ENCODE data around the gene FBXW11. TPM values are rescaled to one million over a fixed set of nuclear protein-coding genes. Genes with fewer than 3 reads are reported as not detected.
"Not testable (repeated sequence)": the region's sequence is repeated elsewhere in the genome, so short reads cannot be mapped to it uniquely, and the experiment has no call there.

Gene FBXW11
- total and polyA plus RNA-seq, 2 donors (not counting 1 experiment from before 2014, with no cell fraction given): 19.7 to 62.4 TPM

DNA sequence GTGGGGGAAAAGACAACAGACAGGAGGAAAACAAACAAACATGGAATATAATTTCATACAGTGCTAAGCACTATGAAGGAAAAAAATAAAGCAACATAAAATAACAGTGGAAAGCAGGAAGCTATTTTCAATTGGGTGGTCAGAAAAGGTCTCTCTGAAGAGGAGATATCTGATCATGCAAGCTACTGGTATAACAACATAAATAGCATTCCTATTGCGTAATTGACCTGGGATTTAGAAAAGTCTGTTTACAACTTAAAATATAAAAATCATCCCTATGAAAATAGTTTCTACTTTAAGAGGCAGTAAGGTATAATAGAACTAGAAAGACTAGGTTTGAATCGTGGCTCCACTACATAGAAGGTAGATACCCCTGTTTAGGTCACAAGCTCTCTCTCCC lies 61.4 kb downstream of the FBXW11 start:
- no peaks in the 10 kb centered on the region for H3K27me3 ChIP-seq (replicated peaks in 1 of 4; ENCODE audit: control extremely low read depth in 1 of 4, control insufficient read depth in 3 of 4, insufficient read depth in 4 of 4, low read length in 3 of 4)
- H3K4me2 ChIP-seq (replicated peaks; ENCODE audit: low read depth, low read length, poor library complexity, severe bottlenecking): no peak overlapping the region
- peaks cover 85% of the 10 kb centered on the region for H3K79me2 ChIP-seq (ENCODE audit: control insufficient read depth, insufficient read depth, low read length)
- peaks cover 59% of the 10 kb centered on the region for H3K4me1 Mint-ChIP-seq
- H3K4me3 ChIP-seq (ENCODE audit: control extremely low read depth in 1 of 5, extremely low read depth in 1 of 5, insufficient read depth in 1 of 5, low read depth in 2 of 5, low read length in 4 of 5): no peak overlapping the region
- CTCF ChIA-PET: interaction anchor here (0.8 to 1.3 kb wide), 2 partner anchors 9 to 22 kb away, joined by 3 to 4 read pairs; no protein-coding TSS in a partner anchor
- peaks cover 0 to 4% of the 10 kb centered on the region in 2 experiments for H3K36me3 ChIP-seq (replicated peaks in 1 of 2; ENCODE audit: control extremely low read depth in 1 of 2, control insufficient read depth in 1 of 2, extremely low read depth in 1 of 2, insufficient read depth in 2 of 2, low read length in 1 of 2)
- H3K27ac ChIP-seq (ENCODE audit: low read length in 2 of 2): no peak overlapping the region
- no peak overlapping the region for H3K27ac Mint-ChIP-seq
- H3K9me3 Mint-ChIP-seq (ENCODE audit: insufficient read depth): no peaks in the 10 kb centered on the region
- DNase-seq (no peak), ATAC-seq (ENCODE audit: low read depth) (no peak)
- peaks cover 49% of the 10 kb centered on the region for H4K20me1 ChIP-seq (ENCODE audit: control insufficient read depth, insufficient read depth, low read length, poor library complexity, severe bottlenecking)
- no peak overlapping the region for H2AFZ ChIP-seq (ENCODE audit: insufficient read depth, low read depth, low read length, poor library complexity, severe bottlenecking)
- no peaks in the 10 kb centered on the region for H3K9me3 ChIP-seq (ENCODE audit: control extremely low read depth in 1 of 3, control insufficient read depth in 2 of 3, insufficient read depth in 1 of 3, low read length in 2 of 3)
- H3K4me3 Mint-ChIP-seq: no peak overlapping the region
- POLR2A ChIA-PET: no interaction called here
- TF ChIP-seq, protein P1, sequence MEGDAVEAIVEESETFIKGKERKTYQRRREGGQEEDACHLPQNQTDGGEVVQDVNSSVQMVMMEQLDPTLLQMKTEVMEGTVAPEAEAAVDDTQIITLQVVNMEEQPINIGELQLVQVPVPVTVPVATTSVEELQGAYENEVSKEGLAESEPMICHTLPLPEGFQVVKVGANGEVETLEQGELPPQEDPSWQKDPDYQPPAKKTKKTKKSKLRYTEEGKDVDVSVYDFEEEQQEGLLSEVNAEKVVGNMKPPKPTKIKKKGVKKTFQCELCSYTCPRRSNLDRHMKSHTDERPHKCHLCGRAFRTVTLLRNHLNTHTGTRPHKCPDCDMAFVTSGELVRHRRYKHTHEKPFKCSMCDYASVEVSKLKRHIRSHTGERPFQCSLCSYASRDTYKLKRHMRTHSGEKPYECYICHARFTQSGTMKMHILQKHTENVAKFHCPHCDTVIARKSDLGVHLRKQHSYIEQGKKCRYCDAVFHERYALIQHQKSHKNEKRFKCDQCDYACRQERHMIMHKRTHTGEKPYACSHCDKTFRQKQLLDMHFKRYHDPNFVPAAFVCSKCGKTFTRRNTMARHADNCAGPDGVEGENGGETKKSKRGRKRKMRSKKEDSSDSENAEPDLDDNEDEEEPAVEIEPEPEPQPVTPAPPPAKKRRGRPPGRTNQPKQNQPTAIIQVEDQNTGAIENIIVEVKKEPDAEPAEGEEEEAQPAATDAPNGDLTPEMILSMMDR (IDR thresholded peaks at IDR 0.05): no peak
- TF ChIP-seq EZH2 (IDR thresholded peaks at IDR 0.05; ENCODE audit: borderline replicate concordance, insufficient read depth, low read depth, low read length, poor library complexity, severe bottlenecking): no peak
- intact Hi-C loops (cut with micrococcal nuclease): no loop called here
- peaks cover 11 to 12% of the 10 kb centered on the region in 2 donors for H3K4me1 ChIP-seq (ENCODE audit: control insufficient read depth in 2 of 2, insufficient read depth in 2 of 2, low read length in 2 of 2)
- no peaks in the 10 kb centered on the region for H3K27me3 Mint-ChIP-seq
- no CpG with 5 or more reads among the region's 2 CpGs for WGBS (ENCODE audit: insufficient coverage)
- no peak overlapping the region for H3K9ac ChIP-seq (ENCODE audit: low read length)

DNA sequence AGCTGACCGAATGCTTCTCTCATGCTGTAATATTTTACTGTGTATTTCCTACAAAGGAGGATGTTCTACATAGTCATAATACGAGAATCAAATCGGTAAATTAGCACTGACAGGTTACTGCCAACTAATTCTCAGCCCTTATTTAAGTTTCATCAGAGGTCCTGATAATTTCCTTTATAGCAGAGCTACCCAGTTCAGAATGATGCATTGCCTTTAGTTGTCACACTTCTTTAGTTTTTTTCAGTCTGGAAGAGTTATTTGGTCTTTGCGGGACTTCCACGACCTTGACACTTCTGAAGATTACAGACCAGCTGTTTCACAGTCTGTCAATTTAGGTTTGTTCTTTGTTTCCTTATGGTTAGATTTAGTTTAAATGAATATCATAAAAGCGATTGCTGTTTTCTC lies 64.3 kb downstream of the FBXW11 start:
- H3K4me1 ChIP-seq (ENCODE audit: control insufficient read depth in 2 of 2, insufficient read depth in 2 of 2, low read length in 2 of 2): peaks cover 4 to 11% of the 10 kb centered on the region in 2 donors
- peaks cover 83% of the 10 kb centered on the region for H3K79me2 ChIP-seq (ENCODE audit: control insufficient read depth, insufficient read depth, low read length)
- intact Hi-C loops (cut with micrococcal nuclease); H3K27ac Mint-ChIP-seq; H3K36me3 ChIP-seq (replicated peaks in 1 of 2; ENCODE audit: control extremely low read depth in 1 of 2, control insufficient read depth in 1 of 2, extremely low read depth in 1 of 2, insufficient read depth in 2 of 2, low read length in 1 of 2); DNase-seq; H3K9me3 ChIP-seq (ENCODE audit: control extremely low read depth in 1 of 3, control insufficient read depth in 2 of 3, insufficient read depth in 1 of 3, low read length in 2 of 3); H3K9me3 Mint-ChIP-seq (ENCODE audit: insufficient read depth); H3K27me3 Mint-ChIP-seq; H2AFZ ChIP-seq (ENCODE audit: insufficient read depth, low read depth, low read length, poor library complexity, severe bottlenecking); CTCF ChIA-PET; H3K4me3 Mint-ChIP-seq; H3K4me2 ChIP-seq (replicated peaks; ENCODE audit: low read depth, low read length, poor library complexity, severe bottlenecking); ATAC-seq (ENCODE audit: low read depth); H3K27me3 ChIP-seq (replicated peaks in 1 of 4; ENCODE audit: control extremely low read depth in 1 of 4, control insufficient read depth in 3 of 4, insufficient read depth in 4 of 4, low read length in 3 of 4); H3K4me3 ChIP-seq (ENCODE audit: control extremely low read depth in 1 of 5, extremely low read depth in 1 of 5, insufficient read depth in 1 of 5, low read depth in 2 of 5, low read length in 4 of 5); H3K9ac ChIP-seq (ENCODE audit: low read length): not testable (repeated sequence)
- peaks cover 57% of the 10 kb centered on the region for H3K4me1 Mint-ChIP-seq
- H4K20me1 ChIP-seq (ENCODE audit: control insufficient read depth, insufficient read depth, low read length, poor library complexity, severe bottlenecking): peaks cover 35% of the 10 kb centered on the region
- POLR2A ChIA-PET: interaction anchor here (0.6 kb wide), 1 partner anchor 556 kb away, joined by 3 read pairs; no protein-coding TSS in a partner anchor
- WGBS (ENCODE audit: insufficient coverage): 83% methylated on average over 1 of the region's 6 CpGs
- H3K27ac ChIP-seq (ENCODE audit: low read length in 2 of 2): peak overlapping the region in 1 of 2 donors; percentile 36

DNA sequence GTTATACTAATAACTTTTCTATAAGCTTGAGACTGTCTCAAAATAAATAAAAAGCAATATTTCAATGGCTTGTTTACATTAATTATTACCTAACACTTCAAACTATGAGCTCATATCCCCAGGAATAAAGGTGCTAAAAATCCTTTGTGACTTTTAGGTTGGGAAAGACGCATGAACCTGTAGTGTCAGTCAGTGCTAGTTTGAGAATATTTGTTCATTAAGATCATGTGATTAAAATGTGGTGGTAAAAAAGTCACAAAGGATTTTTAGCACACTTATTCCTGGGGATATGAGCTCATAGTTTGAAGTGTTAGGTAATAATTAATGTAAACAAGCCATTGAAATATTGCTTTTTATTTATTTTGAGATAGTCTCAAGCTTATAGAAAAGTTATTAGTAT lies 64.8 kb downstream of the FBXW11 start:
- H3K9me3 ChIP-seq (ENCODE audit: control extremely low read depth in 1 of 3, control insufficient read depth in 2 of 3, insufficient read depth in 1 of 3, low read length in 2 of 3); H3K4me2 ChIP-seq (replicated peaks; ENCODE audit: low read depth, low read length, poor library complexity, severe bottlenecking); CTCF ChIA-PET; H3K27me3 ChIP-seq (replicated peaks in 1 of 4; ENCODE audit: control extremely low read depth in 1 of 4, control insufficient read depth in 3 of 4, insufficient read depth in 4 of 4, low read length in 3 of 4); H3K27ac Mint-ChIP-seq; H3K27ac ChIP-seq (ENCODE audit: low read length in 2 of 2); H3K9ac ChIP-seq (ENCODE audit: low read length); H3K36me3 ChIP-seq (replicated peaks in 1 of 2; ENCODE audit: control extremely low read depth in 1 of 2, control insufficient read depth in 1 of 2, extremely low read depth in 1 of 2, insufficient read depth in 2 of 2, low read length in 1 of 2); ATAC-seq (ENCODE audit: low read depth); POLR2A ChIA-PET; H3K4me3 Mint-ChIP-seq; intact Hi-C loops (cut with micrococcal nuclease); H3K9me3 Mint-ChIP-seq (ENCODE audit: insufficient read depth); DNase-seq; H3K27me3 Mint-ChIP-seq; H3K4me3 ChIP-seq (ENCODE audit: control extremely low read depth in 1 of 5, extremely low read depth in 1 of 5, insufficient read depth in 1 of 5, low read depth in 2 of 5, low read length in 4 of 5); H2AFZ ChIP-seq (ENCODE audit: insufficient read depth, low read depth, low read length, poor library complexity, severe bottlenecking): not testable (repeated sequence)
- peaks cover 4 to 11% of the 10 kb centered on the region in 2 donors for H3K4me1 ChIP-seq (ENCODE audit: control insufficient read depth in 2 of 2, insufficient read depth in 2 of 2, low read length in 2 of 2)
- no CpG with 5 or more reads among the region's 1 CpG for WGBS (ENCODE audit: insufficient coverage)
- peaks cover 31% of the 10 kb centered on the region for H4K20me1 ChIP-seq (ENCODE audit: control insufficient read depth, insufficient read depth, low read length, poor library complexity, severe bottlenecking)
- peaks cover 83% of the 10 kb centered on the region for H3K79me2 ChIP-seq (ENCODE audit: control insufficient read depth, insufficient read depth, low read length)
- peaks cover 59% of the 10 kb centered on the region for H3K4me1 Mint-ChIP-seq
